ENCODE data around the gene HHIP.

GRCh38 chr4:144705601-144706590 is 59.9 kb downstream of the HHIP start:
- TF ChIP-seq POLR2A (IDR thresholded peaks at IDR 0.05) (no peak), CTCF (IDR thresholded peaks at IDR 0.05 in 4 of 5, conservative IDR thresholded peaks at IDR 0.05 in 1 of 5) (no peak)
